KMS-11 (cell line): ENCODE data around the gene CHRM3.

Source experiments
- H2AFZ ChIP-seq: fragments of 200-600 bp; sonication (generic); 2 replicates; pipeline ENCODE4 v1.6.1; 2016; ENCODE audit warnings: antibody characterized with exemption, mixed run types, low read depth
- H3K27ac ChIP-seq: fragments of 200-600 bp; sonication (generic); 2 replicates; pipeline ENCODE4 v1.6.1; 2016; ENCODE audit warnings: mild to moderate bottlenecking, mixed run types
- H3K27me3 ChIP-seq: fragments of 200-600 bp; sonication (generic); 2 replicates; pipeline ENCODE4 v1.6.1; 2017; ENCODE audit warnings: mild to moderate bottlenecking, low read depth, mixed run types, moderate library complexity; ENCODE audit not compliant: insufficient read depth
- H3K36me3 ChIP-seq: fragments of 200-600 bp; sonication (generic); 2 replicates; pipeline ENCODE4 v1.6.1; 2017; ENCODE audit warnings: mild to moderate bottlenecking, mixed run types; ENCODE audit not compliant: insufficient read depth
- H3K4me1 ChIP-seq: fragments of 200-600 bp; sonication (generic); 2 replicates; pipeline ENCODE4 v1.6.1; 2016; ENCODE audit warnings: mild to moderate bottlenecking, low read depth, mixed run types; ENCODE audit not compliant: poor library complexity, severe bottlenecking
- H3K4me2 ChIP-seq: fragments of 200-600 bp; sonication (generic); 2 replicates; pipeline ENCODE4 v1.7.0; 2016; ENCODE audit warnings: mild to moderate bottlenecking, mixed run types
- H3K4me3 ChIP-seq: fragments of 200-600 bp; sonication (generic); IDR thresholded peaks from 2 replicates; pipeline ENCODE4 v1.6.1; 2017; ENCODE audit warnings: low read depth, low read length, mixed read lengths; ENCODE audit not compliant: insufficient read depth
- H3K79me2 ChIP-seq: fragments of 200-600 bp; sonication (generic); 2 replicates; pipeline ENCODE4 v1.6.1; 2016; ENCODE audit warnings: low read depth, mixed run types; ENCODE audit not compliant: insufficient read depth
- H3K9ac ChIP-seq: fragments of 200-600 bp; sonication (generic); 2 replicates; pipeline ENCODE4 v1.6.1; 2016; ENCODE audit warnings: mild to moderate bottlenecking, mixed run types
- H4K20me1 ChIP-seq: fragments of 200-600 bp; sonication (generic); 2 replicates; pipeline ENCODE4 v1.6.1; 2016; ENCODE audit warnings: mild to moderate bottlenecking, mixed run types; ENCODE audit not compliant: insufficient read depth
- TF ChIP-seq, protein P1 (sequence below): fragments of 200-600 bp; sonication (generic); conservative IDR thresholded peaks from 2 replicates; pipeline ENCODE4 v1.6.1; 2017; ENCODE audit warnings: low read depth, mild to moderate bottlenecking, antibody characterized with exemption, low read length, moderate library complexity, mixed read lengths

The CHRM3 gene

DNA sequence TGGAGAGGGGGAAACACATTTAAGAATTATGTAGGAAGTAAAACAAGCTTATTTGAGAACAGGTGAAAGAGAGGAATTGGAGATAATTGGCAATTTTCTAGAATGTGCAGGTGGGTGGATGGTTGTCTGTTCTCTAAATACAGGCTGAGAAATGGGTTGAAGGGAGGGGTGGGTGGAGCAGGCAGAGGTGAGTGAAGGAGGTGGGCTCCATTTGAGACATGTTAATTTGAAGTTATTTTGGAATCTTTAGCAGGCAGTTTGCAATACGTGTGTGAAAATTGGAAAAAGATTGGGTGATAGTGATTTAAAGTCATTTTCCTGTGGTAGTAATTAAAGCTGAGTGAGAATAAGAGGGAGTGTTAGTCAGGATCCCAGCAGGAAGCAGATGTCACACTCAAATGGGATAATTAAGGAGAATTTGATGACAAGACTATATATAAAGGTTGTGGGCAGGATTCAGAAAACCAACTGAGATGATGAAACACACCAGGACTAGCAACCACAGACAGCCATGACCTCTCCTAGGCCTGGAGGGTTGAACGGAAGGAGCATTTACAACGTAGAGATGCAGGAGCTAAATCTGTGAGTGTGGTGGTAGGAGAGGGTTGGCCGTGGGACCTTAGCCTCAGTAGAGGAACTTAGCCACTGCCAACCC lies 40.6 kb downstream of the CHRM3 start:
- H3K4me2 ChIP-seq: no peak overlapping the region
- H2AFZ ChIP-seq: no peak overlapping the region
- TF ChIP-seq, protein P1, sequence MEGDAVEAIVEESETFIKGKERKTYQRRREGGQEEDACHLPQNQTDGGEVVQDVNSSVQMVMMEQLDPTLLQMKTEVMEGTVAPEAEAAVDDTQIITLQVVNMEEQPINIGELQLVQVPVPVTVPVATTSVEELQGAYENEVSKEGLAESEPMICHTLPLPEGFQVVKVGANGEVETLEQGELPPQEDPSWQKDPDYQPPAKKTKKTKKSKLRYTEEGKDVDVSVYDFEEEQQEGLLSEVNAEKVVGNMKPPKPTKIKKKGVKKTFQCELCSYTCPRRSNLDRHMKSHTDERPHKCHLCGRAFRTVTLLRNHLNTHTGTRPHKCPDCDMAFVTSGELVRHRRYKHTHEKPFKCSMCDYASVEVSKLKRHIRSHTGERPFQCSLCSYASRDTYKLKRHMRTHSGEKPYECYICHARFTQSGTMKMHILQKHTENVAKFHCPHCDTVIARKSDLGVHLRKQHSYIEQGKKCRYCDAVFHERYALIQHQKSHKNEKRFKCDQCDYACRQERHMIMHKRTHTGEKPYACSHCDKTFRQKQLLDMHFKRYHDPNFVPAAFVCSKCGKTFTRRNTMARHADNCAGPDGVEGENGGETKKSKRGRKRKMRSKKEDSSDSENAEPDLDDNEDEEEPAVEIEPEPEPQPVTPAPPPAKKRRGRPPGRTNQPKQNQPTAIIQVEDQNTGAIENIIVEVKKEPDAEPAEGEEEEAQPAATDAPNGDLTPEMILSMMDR: no peak
- no peaks in the 10 kb centered on the region for H3K27me3 ChIP-seq
- no peak overlapping the region for H3K9ac ChIP-seq
- H3K4me1 ChIP-seq: no peaks in the 10 kb centered on the region
- H3K27ac ChIP-seq: no peak overlapping the region
- no peak overlapping the region for H3K4me3 ChIP-seq
- no peaks in the 10 kb centered on the region for H3K79me2 ChIP-seq
- no peaks in the 10 kb centered on the region for H4K20me1 ChIP-seq
- H3K36me3 ChIP-seq: no peaks in the 10 kb centered on the region

DNA sequence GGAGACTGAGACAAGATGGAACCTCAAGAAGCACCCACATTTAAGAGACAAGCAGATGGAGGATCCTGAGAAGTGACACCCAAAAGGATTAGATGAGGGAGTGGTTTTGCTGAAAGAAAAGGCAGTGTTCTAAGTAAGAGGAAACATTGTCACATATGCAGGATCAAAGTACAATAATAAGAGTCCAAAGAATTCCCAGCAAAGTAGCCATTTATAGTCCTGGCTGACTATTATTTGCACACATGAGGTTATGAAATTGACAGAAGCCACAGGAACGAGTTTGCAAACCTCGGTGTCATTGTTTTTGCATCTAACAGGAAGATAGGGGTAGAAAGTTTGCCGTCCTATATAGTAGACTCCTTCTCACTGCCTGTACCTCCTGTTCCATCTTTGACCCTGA lies 41.3 kb downstream of the CHRM3 start:
- Histone ChIP-seq H3K79me2 (no peaks in the 10 kb centered on the region), H2AFZ (no peak overlapping the region), H4K20me1 (no peaks in the 10 kb centered on the region), H3K36me3 (no peaks in the 10 kb centered on the region), H3K4me1 (no peaks in the 10 kb centered on the region), H3K27ac (no peak overlapping the region), H3K4me3 (no peak overlapping the region), H3K27me3 (no peaks in the 10 kb centered on the region), H3K9ac (no peak overlapping the region), H3K4me2 (no peak overlapping the region)
- TF ChIP-seq, protein P1: no peak

DNA sequence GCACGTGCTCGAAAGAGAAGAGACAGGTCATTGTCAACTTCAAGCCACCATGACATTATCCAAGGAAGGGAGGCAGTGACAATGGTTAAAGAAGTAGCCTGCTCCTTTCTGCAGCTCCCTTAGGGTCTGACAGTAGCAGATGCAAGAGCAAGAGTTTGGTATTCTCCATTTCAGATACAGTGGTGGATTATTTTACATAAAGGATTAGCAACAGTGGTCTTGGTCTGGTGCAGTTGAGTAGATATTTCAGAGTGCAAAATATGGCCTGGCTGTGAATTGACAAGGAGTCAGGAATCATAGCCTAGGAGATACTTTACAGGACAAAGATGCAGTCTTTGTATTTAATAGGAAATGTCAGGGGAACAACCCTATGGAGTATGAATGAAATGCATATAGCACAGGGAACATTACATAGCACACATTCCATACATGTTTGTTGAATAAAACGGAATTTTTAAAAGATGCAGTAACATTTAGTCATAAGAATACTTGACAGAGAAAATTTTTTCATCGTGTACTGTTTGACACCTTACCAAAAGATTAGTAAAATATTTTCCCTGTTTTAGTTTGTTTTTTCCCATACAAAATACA lies 41.8 kb downstream of the CHRM3 start:
- H3K27me3 ChIP-seq: no peaks in the 10 kb centered on the region
- H3K9ac ChIP-seq: no peak overlapping the region
- no peaks in the 10 kb centered on the region for H3K36me3 ChIP-seq
- H2AFZ ChIP-seq: no peak overlapping the region
- no peaks in the 10 kb centered on the region for H4K20me1 ChIP-seq
- no peak overlapping the region for H3K4me2 ChIP-seq
- H3K4me1 ChIP-seq: no peaks in the 10 kb centered on the region
- TF ChIP-seq, protein P1: no peak
- no peaks in the 10 kb centered on the region for H3K79me2 ChIP-seq
- H3K4me3 ChIP-seq: no peak overlapping the region
- H3K27ac ChIP-seq: no peak overlapping the region

DNA sequence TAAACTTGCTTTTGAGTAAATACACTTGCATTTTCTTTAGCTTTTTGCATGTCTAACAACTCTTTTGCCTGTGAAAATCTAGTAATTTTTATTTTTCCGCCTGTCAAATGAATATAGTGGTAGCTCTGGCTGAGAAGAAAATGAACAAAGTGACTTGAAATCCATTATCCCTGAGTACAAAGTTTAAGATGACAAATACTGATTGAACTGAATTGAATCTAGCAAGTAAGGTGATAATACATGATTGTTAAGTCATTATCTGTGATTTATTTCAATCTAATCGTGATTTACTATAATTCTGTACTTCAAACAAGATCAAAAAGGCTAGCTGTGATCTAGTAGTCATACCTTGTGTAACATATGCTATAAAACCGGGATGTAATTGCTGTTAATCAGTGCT lies 42.8 kb downstream of the CHRM3 start:
- TF ChIP-seq, protein P1: no peak
- Histone ChIP-seq H3K27me3 (no peaks in the 10 kb centered on the region), H3K79me2 (no peaks in the 10 kb centered on the region), H3K36me3 (no peaks in the 10 kb centered on the region), H4K20me1 (no peaks in the 10 kb centered on the region), H3K4me1 (no peaks in the 10 kb centered on the region), H3K4me2 (no peak overlapping the region), H3K4me3 (no peak overlapping the region), H2AFZ (no peak overlapping the region), H3K27ac (no peak overlapping the region), H3K9ac (no peak overlapping the region)
